Activated CD8-positive, alpha-beta memory T cell treated with anti-CD3 and anti-CD28 coated beads, Interleukin-2, amount 50 U/mL, for 24 hours (primary cell): Measurements from ENCODE around the gene SKIDA1.

Source experiments
- DNase-seq: peaks from one replicate; pipeline ENCODE4 v3.0.0-alpha.2; 2020; ENCODE audit errors: extremely low read depth

Gene SKIDA1

GRCh38 chr10:21482821-21483220 lies 42.7 kb downstream of the SKIDA1 start:
- DNase-seq, result no peak

- no peak for DNase-seq
Measured at GRCh38 chr10:21481407-21481806, 44.1 kb downstream of the SKIDA1 start.

- DNase-seq, result no peak
Measured at GRCh38 chr10:21479570-21480315, 45.7 kb downstream of the SKIDA1 start.

- DNase-seq, result no peak
Measured at GRCh38 chr10:21475393-21475792, 50.1 kb downstream of the SKIDA1 start.

GRCh38 chr10:21473541-21473940 lies 51.9 kb downstream of the SKIDA1 start:
- DNase-seq, result no peak

- no peak for DNase-seq
Measured at GRCh38 chr10:21473135-21473534, 52.3 kb downstream of the SKIDA1 start.

GRCh38 chr10:21468086-21468485 lies 57.4 kb downstream of the SKIDA1 start:
- no peak for DNase-seq

- no peak for DNase-seq
Measured at GRCh38 chr10:21467633-21468032, 57.8 kb downstream of the SKIDA1 start.

GRCh38 chr10:21464134-21464533 lies 61.3 kb downstream of the SKIDA1 start:
- no peak for DNase-seq
